ENCODE results near the gene TRIM48.
"Not testable (repeated sequence)": the region's sequence is repeated elsewhere in the genome, so short reads cannot be mapped to it uniquely, and the experiment has no call there.

Gene TRIM48

GRCh38 chr11:55261855-55262254 is at the start of gene TRIM48:
TSS of gene TRIM48 (plus strand) at chr11:55262155. CDS start at chr11:55262268, 113 bp downstream.
- DNase-seq, result not testable (repeated sequence)

- not testable (repeated sequence) for DNase-seq
These were observed 23.6 kb upstream of the TRIM48 start for GRCh38 chr11:55238316-55238715.

- no peak for DNase-seq
These were observed 1.1 kb downstream of the TRIM48 start for GRCh38 chr11:55263081-55263480.

Data from DMS53 (cell line).